OCI-M2 (cell line): ENCODE results near the gene CCDC71.
A peak's percentile ranks its signal among the peaks of the same experiment; 100 is the strongest.

ENCODE experiments used
- DNase-seq: peaks from one replicate; lab custom pipeline; 2025; ENCODE audit not compliant: unreplicated experiment; lab: John Stamatoyannopoulos, UW

CCDC71 gene

DNA sequence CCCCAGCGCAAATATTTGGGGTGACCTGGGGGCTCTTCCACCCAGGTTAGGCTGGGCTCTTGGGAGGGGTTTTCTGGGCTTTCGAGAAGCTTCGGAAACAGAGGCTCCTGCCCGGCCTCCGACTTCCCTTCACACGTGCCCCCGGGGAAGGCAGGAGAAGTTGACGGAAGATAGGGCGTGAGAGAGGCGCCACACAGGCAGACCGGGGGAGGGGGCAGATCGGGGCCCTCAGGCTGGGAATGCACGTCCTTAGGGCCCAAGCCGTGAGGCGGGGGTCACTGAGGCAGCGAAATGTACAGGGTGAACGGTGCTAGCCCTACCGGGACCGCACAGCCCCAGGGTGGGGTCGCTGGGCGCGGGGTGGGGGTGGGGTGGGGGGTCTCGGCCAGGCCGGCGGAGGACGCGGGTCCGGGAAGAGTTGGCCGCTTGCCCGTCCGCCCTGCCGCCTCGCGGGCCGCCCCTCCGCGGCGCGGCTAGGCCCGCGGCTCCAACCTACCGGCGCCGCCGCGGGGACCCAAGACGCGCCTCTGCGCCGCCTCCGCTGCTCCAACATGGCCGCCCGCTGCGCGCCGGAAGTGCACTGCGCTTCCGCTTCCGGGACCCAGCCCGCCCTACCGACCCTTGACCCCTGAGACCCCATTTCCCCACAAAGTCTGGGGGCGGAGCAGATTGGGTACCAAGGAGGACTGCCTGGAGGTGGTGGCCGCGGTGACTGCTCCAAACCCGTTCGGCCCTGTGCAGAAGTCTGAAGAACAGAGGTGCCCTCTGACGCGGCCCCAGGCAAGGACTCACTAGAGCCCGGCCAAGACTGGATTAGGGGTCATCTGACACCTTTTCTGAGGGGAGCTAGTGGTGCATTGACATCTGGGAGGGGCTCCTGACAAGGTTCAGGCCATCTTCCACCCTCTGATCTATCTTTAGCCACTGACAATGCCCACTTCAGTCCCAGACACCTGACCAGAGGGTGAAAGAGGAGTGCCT lies at the start of gene CCDC71:
Gene CCDC71, minus strand, starts transcription at position 561 of the 981 bp plus-strand sequence. CDS start 2,123 bp downstream, outside the sequence.
- no peak for DNase-seq

DNA sequence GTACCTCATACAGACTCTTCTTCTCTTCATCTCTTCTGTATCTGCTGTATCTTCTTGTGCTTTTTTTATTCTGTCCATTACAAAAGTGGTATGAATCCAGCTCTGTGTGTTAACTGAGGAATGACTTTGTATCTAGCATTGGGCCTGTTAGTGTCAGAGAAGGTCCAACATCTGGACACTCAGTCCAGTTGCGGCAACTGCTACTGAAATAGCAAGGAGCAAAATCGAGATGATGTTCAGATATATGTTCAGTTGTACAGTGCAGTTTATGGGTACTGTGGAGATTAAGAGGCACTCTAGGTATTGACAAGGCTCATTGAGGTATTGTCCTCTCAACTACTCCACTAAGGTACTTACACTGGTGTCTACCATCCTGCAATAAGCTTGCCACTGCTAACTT lies 47.9 kb upstream of the CCDC71 start:
- no peak for DNase-seq

- no peak for DNase-seq
Observed at GRCh38 chr3:49213541-49213943, 47.4 kb upstream of the CCDC71 start.

GRCh38 chr3:49199900-49200281 lies 33.8 kb upstream of the CCDC71 start:
- DNase-seq = no peak

DNA sequence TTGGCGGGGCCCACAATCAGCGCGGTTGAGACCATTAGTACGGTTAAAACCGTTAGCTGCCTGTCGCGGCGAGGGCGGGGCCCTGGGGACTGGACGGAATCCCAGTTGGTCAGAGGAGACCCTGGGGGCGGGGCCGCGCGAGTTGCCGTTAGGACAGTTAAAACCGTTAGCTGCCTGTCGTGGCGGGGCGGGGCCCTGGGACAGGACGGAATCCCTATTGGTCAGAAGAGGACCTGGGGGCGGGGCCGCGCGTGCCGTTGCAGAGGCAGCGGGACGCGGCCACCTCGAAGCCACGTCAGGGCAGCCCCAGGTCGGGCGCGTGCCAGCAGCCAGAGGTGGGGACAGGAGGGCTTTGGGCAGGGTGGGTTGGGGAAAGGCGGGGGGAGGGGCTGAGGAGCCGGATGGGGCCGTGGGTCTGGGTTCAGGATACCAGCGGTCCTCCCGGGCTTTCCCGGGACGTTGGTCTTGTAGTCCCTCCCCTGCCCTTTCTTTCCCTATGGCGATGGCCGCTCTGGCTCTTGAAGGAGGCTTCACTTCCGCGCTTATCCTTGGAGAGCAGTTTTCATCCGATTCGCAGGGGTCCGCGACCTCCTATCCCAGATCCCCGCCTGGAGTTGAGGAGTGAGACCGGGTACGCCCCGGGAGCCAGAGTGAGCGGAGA lies 33.2 kb upstream of the CCDC71 start:
- no peak for DNase-seq

- no peak for DNase-seq
Observed at GRCh38 chr3:49198611-49199230, 32.6 kb upstream of the CCDC71 start.

GRCh38 chr3:49198161-49198560 lies 32.0 kb upstream of the CCDC71 start:
- DNase-seq = no peak

GRCh38 chr3:49191741-49192140 lies 25.6 kb upstream of the CCDC71 start:
- DNase-seq = no peak

DNA sequence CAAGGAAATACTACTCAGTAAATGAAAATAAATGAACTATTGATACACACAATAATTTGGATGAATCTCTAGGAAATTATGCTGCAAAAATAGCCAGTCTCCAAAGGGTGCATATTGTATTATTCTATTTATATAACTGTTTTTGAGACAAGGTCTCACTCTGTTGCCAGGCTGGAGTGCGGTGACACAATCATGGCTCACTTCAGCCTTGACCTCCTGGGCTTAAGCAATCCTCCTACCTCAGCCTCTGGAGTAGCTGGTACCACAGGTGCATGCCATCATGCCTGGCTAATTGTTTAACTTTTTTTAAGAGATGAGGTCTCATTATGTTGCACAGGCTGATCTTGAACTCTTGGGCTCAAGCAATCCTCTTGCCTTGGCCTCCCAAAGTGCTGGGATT lies 17.7 kb upstream of the CCDC71 start:
- no peak for DNase-seq

DNA sequence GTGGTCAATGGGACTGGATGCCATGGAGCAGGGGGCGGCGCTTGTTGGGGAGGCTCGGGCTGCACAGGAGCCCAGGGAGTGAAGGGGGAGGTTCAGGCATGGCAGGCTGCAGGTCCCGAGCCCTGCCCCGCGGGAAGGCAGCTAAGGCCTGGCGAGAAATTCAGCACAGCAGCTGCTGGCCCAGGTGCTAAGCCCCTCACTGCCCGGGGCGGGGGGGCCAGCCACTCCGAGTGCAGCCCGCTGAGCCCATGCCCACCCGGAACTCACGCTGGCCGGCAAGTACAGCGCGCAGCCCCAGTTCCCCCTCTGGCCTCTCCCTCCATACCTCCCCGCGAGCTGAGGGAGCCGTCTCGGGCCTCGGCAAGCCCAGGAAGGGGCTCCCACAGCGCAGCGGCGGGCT lies 16.6 kb upstream of the CCDC71 start:
- no peak for DNase-seq

DNA sequence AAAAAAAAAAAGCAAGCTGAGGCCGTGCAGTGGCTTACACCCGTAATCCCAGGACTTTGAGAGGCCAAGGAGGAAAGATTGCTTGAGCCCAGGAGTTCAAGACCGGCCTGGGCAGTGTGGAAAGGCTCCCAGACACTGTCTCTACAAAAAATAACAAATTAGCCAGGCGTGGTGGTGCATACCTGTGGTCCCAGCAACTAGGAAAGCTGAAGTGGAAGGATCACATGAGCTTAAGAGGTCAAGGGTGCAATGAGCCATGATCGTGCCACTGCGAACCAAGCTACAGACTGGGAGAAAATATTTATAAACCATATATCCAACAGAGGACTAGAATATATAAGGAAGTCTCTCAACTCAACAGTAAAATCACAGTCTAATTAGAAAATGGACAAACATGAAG lies 15.2 kb upstream of the CCDC71 start:
- DNase-seq = no peak

- no peak for DNase-seq
Observed at GRCh38 chr3:49180116-49180515, 14.0 kb upstream of the CCDC71 start.

GRCh38 chr3:49177073-49177472 lies 10.9 kb upstream of the CCDC71 start:
- no peak for DNase-seq

DNA sequence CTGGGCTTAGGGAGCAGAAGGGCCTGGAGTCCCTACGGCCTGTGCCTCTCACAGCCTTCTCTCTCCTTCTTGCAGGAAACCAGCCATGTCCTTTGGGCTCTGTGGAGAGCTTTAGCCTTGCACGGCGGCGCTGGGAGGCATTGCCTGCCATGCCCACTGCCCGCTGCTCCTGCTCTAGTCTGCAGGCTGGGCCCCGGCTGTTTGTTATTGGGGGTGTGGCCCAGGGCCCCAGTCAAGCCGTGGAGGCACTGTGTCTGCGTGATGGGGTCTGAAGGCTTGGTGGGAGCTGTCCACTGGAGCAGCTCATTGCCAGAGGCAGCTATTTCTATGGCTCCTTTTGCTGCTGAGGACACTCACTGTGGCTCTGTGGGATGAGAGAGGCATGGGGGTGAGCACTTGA lies 9.4 kb upstream of the CCDC71 start:
- DNase-seq = no peak

GRCh38 chr3:49174397-49174985 lies 8.4 kb upstream of the CCDC71 start:
- no peak for DNase-seq

DNA sequence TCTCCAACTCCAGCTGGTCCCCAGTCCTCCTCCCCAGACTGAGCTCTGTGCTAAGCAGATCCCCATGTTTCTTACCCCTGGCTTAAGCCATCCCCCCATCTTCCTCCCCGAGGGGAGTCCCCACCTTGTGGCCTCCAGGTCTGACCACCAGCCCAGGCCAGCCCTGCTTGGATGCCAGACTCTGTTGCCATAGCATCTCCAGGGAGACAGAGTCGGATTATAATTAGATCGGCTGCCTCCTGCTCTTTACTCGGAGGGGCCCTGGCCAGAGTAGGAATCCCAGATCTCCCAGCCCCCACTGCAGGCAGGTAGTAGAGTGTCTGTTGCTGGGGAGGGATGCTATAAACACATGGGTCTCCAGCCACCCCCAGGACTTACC lies 7.7 kb upstream of the CCDC71 start:
- DNase-seq = no peak

DNA sequence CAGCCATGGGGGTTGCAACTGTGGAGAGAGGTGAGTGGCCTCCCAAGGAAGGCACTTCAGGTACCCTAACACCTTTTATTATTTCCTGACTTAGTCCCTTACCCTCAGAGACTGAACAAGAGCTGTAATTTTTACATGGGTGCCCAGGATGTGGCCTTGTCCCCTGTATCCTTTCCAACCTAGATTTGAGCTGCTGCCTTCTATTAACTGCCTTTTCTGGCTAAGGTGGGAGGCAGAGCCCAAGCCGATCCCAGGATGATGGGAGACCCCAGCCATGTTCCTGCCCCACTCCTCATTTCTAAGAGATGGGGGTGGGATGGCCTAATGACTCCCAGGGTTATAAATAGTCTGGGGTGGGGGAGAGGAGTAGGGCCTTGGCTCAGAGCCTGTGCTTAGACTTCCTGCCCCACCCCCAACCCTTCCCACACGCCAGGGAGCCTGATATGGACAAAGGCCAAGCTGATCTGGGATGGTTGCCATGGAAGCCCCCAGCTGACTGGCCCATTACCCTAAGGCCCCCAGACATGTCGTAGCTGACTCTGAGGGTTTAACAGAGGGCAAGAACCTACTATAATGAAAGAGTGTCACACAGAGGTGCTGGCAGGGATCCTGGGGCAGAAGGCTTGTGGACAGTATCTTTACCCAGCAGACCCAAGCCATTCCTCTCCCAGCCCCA lies 7.1 kb upstream of the CCDC71 start:
- no peak for DNase-seq

DNA sequence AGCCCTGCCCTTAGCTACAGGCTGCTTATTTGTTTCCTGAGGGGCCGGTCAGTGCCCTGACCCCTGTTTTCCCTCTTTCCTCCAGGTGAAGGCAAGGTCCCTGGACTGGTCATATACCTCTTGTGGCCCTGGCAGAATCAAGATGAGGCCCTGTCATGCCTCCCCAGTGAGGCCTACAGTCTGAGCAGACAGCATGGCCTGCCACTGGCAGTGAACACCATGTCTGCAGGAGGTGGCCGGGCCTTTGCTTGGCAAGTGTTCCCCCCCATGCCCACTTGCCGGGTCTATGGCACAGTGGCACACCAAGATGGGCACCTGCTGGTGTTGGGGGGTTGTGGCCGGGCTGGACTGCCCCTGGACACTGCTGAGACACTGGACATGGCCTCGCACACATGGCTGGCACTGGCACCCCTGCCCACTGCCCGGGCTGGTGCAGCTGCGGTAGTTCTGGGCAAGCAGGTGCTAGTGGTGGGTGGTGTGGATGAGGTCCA lies 6.5 kb upstream of the CCDC71 start:
- no peak for DNase-seq

GRCh38 chr3:49171775-49172500 lies 5.8 kb upstream of the CCDC71 start:
- no peak for DNase-seq

GRCh38 chr3:49171119-49171774 lies 5.1 kb upstream of the CCDC71 start, which contains the start of gene KLHDC8B:
Gene KLHDC8B (plus strand): TSS chr3:49171598. CDS start chr3:49172770, 1,172 bp downstream.
- peak; percentile 79 for DNase-seq
